ENCODE measurements around the gene FCRL3.
"Not testable (repeated sequence)": the region's sequence is repeated elsewhere in the genome, so short reads cannot be mapped to it uniquely, and the experiment has no call there.

FCRL3 gene

GRCh38 chr1:157700732-157701131 is at the start of gene FCRL3:
TSS of gene FCRL3 (minus strand) at chr1:157700769. CDS start at chr1:157700489, 280 bp downstream.
- no peak for TF ChIP-seq CTCF (IDR thresholded peaks at IDR 0.05; ENCODE audit: extremely low read depth, insufficient read depth, missing control alignments)
- no peak for DNase-seq (ENCODE audit: low spot score)
- in situ Hi-C loops (cut with MboI; ENCODE audit: low pct_unique_long_range_greater_than_20kb, low sequenced_read_pairs, unreplicated experiment), result no loop called here

DNA sequence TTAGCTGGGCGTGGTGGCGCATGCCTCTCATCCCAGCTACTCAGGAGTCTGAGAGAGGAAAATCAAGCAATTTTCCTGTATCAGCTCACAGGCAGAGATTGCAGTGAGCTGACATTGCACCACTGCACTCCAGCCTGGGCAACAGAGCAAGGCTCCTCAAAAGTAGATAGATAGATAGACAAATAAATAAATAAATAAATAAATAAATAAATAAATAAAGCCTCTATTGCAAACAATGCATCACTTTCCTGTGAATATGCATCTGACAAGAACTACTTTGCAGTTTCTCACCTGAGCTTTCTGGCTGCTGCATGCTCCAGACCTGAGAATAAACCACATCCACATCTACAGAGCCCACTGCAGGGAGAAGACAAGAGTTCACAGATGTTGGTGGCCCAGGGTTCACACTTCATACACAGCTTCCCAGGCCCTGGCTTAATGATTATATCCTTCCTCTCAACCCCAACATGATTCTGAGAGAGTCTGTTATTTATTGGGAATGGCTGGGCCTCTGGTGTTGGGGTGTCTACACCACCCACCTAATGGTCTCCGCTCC is 47.8 kb upstream of the FCRL3 start:
- no peak for DNase-seq (ENCODE audit: low spot score)
- in situ Hi-C loops (cut with MboI; ENCODE audit: low pct_unique_long_range_greater_than_20kb, low sequenced_read_pairs, unreplicated experiment), result no loop called here
- TF ChIP-seq CTCF (IDR thresholded peaks at IDR 0.05; ENCODE audit: extremely low read depth, insufficient read depth, missing control alignments), result no peak

DNA sequence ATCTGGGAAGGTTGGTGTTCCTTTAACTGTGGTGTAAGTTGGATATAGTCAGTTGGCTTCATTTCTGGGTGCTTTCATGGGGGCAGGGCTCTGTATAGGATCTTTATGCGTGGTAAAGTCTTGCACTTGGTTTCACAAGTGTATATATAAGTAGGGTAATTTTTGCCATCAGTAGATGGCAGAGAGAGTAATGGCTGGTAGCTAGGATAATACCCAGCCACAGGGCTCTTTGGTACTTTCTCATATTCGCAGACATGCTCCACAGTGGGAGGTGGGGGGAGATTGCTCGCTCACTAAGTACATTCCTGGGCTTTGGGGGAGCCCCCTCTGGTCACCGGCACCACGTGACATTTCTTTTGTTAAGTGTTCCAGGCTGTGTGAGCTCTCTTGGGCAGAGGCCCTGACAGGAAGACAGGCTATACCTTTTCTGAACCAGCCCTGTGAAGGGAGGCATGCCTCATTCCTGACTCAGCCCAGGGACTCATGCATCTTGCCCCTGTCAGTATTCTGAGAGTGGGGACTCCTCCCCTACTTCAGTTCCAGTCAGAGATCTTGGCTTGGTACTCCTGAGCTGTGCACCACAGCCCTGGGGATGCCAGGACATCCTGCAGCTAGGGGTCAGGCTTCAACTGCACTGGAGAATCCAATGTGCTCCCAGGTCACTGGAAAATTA is 38.8 kb upstream of the FCRL3 start:
- in situ Hi-C loops (cut with MboI; ENCODE audit: low pct_unique_long_range_greater_than_20kb, low sequenced_read_pairs, unreplicated experiment), result no loop called here

GRCh38 chr1:157735991-157736390 is 35.4 kb upstream of the FCRL3 start:
- in situ Hi-C loops (cut with MboI; ENCODE audit: low pct_unique_long_range_greater_than_20kb, low sequenced_read_pairs, unreplicated experiment); DNase-seq (ENCODE audit: low spot score): not testable (repeated sequence)

More for the DNA sequence above, 38.8 kb upstream of the FCRL3 start:
- no peak for TF ChIP-seq CTCF (IDR thresholded peaks at IDR 0.05; ENCODE audit: extremely low read depth, insufficient read depth, missing control alignments)
- DNase-seq (ENCODE audit: low spot score), result no peak

DNA sequence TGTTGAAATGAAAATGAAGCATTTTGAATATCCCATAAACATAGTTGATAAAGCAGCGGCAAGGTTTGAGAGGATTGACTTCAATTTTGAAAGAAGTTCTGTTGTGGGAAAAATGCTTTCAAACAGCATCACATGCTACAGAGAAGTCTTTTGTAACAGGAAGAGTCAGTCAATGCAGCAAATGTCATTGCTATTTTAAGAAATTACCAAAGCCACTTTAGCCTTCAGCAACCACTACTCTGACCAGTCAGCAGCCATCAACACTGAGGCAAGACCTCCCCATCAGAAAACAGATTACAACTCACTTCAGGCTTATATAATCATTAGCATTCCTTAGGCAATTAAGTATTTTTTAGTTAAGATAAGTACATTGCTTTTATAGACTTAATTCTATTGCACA is 33.8 kb upstream of the FCRL3 start:
- no peak for DNase-seq (ENCODE audit: low spot score)
- no peak for TF ChIP-seq CTCF (IDR thresholded peaks at IDR 0.05; ENCODE audit: extremely low read depth, insufficient read depth, missing control alignments)
- in situ Hi-C loops (cut with MboI; ENCODE audit: low pct_unique_long_range_greater_than_20kb, low sequenced_read_pairs, unreplicated experiment), result no loop called here

- no peak for TF ChIP-seq CTCF (IDR thresholded peaks at IDR 0.05; ENCODE audit: extremely low read depth, insufficient read depth, missing control alignments)
- DNase-seq (ENCODE audit: low spot score), result no peak
- in situ Hi-C loops (cut with MboI; ENCODE audit: low pct_unique_long_range_greater_than_20kb, low sequenced_read_pairs, unreplicated experiment), result no loop called here
Measured at GRCh38 chr1:157732755-157733154, 32.2 kb upstream of the FCRL3 start.

GRCh38 chr1:157725221-157725577 is 24.6 kb upstream of the FCRL3 start:
- no peak for TF ChIP-seq CTCF (IDR thresholded peaks at IDR 0.05; ENCODE audit: extremely low read depth, insufficient read depth, missing control alignments)
- in situ Hi-C loops (cut with MboI; ENCODE audit: low pct_unique_long_range_greater_than_20kb, low sequenced_read_pairs, unreplicated experiment), result no loop called here
- DNase-seq (ENCODE audit: low spot score), result no peak

Measured in GM13977 (cell line).